Kidney epithelial cell (primary cell): ENCODE measurements around the gene CCDC68. TPM values are rescaled to one million over a fixed set of nuclear protein-coding genes. Genes with fewer than 3 reads are reported as not detected.

ENCODE experiments used
- DNase-seq: peaks from one replicate; pipeline ENCODE4 v3.0.0-alpha.2; 2010; ENCODE audit warnings: low read depth
- H3K27me3 ChIP-seq: 2 replicates; pipeline ENCODE4 v1.6.0; 2011; ENCODE audit warnings: low read length; ENCODE audit not compliant: control insufficient read depth, insufficient read depth
- H3K36me3 ChIP-seq: 2 replicates; pipeline ENCODE4 v1.5.1; 2011; ENCODE audit warnings: low read length; ENCODE audit not compliant: control insufficient read depth, insufficient read depth
- H3K4me3 ChIP-seq: 2 replicates; pipeline ENCODE4 v1.5.1; 2011; ENCODE audit warnings: low read depth, mild to moderate bottlenecking, control low read depth, low read length
- total RNA-seq: library from RNA; depleted of rRNA; stranded (reverse); fragments of >200 nt; gene quantifications from 2 replicates; pipeline ENCODE4 v1.2.3, GENCODE V29; 2015
- TF ChIP-seq, protein P1 (sequence below): IDR thresholded peaks from 2 replicates; pipeline ENCODE4 v1.5.1; 2011; ENCODE audit warnings: mild to moderate bottlenecking, moderate library complexity, low read length, control low read depth, inconsistent platforms; ENCODE audit not compliant: insufficient read depth, poor library complexity, severe bottlenecking

The CCDC68 gene
- total RNA-seq, 1 donor from 2014 or later: 3.7 TPM

DNA sequence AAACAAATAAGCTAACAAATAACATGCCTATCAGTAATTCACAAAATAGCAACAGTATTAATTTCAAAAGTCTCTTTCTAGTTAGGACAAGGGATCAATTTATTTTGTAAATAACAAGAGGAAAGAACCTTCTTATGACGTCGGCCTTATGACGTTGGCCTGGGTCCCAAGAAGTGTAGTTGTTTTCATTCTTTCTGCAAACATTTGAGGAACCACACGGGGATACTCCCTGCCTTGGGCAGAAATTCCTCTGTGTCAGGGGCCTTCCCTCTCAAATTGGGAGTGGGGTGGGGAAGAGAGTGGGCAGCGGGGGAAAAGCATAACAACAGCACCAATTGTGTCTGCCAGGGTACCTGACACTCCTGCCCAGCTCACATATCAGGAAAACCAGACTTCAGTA lies 1.3 kb downstream of the CCDC68 start:
- H3K4me3 ChIP-seq: no peak overlapping the region
- TF ChIP-seq, protein P1, sequence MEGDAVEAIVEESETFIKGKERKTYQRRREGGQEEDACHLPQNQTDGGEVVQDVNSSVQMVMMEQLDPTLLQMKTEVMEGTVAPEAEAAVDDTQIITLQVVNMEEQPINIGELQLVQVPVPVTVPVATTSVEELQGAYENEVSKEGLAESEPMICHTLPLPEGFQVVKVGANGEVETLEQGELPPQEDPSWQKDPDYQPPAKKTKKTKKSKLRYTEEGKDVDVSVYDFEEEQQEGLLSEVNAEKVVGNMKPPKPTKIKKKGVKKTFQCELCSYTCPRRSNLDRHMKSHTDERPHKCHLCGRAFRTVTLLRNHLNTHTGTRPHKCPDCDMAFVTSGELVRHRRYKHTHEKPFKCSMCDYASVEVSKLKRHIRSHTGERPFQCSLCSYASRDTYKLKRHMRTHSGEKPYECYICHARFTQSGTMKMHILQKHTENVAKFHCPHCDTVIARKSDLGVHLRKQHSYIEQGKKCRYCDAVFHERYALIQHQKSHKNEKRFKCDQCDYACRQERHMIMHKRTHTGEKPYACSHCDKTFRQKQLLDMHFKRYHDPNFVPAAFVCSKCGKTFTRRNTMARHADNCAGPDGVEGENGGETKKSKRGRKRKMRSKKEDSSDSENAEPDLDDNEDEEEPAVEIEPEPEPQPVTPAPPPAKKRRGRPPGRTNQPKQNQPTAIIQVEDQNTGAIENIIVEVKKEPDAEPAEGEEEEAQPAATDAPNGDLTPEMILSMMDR: no peak
- no peaks in the 10 kb centered on the region for H3K36me3 ChIP-seq
- no peak for DNase-seq
- H3K27me3 ChIP-seq: no peaks in the 10 kb centered on the region

DNA sequence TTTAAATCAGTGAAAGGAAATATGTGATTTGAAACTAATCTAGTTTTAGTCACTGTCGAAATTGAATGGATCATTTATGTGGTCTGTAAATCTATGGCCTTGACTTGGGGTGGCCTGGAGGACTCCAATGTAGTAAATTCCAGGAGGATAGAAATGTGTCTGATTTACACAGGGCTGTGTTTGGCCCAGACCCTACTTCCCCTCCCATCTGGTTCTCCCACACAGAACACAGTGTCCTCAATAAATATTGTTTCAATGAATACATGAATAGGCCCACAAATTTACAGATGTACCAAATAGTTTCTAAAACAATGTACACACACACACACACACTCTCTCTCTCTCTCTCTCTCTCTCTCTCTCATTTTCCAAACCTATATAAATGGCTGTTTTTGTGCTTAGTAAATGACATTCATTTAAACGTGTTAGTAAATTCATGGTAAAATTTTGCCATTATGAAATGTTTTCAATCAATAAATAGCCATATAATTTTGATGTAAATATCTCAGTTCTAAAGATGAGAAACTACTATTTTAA lies 1.9 kb downstream of the CCDC68 start:
- Histone ChIP-seq H3K27me3 (no peaks in the 10 kb centered on the region), H3K4me3 (no peak overlapping the region), H3K36me3 (no peaks in the 10 kb centered on the region)
- no peak for DNase-seq
- TF ChIP-seq, protein P1: no peak

DNA sequence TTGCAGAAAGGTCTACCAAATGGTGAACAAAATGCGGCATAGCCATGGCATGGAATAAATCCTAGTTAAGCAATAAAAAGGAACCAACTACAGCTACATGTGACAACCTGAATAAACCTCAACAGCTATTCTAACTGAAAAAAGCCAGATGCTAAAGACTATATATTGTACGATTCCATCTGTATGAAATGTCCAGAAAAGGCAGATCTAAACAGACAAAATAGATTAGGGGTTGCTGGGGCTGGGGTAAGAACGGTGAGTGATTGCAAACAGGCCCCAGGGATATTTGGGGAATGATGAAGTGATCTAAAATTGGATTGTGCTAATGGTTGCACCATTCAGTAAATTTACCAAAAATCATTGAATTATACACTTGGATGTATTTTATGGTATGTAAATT lies 2.8 kb downstream of the CCDC68 start:
- TF ChIP-seq, protein P1: no peak
- no peaks in the 10 kb centered on the region for H3K27me3 ChIP-seq
- no peak for DNase-seq
- no peak overlapping the region for H3K4me3 ChIP-seq
- no peaks in the 10 kb centered on the region for H3K36me3 ChIP-seq

DNA sequence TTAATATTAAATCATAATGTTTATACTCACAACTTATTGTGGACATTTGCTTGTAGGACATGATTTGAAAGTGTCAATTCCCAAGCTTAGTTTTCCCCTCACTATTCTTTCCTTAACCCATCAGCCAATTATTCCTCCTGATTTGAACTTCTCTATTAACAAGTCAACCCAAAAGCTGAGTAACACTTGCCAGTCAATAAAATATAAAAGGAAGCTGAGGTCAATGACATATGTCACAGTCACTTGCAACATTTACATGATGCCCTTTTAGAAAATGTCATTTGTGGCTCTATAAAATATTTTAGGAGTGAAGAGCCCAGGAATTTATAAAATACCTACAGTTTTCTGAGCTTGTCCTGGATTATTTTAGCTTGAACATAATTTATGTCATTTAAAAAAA lies 7.2 kb downstream of the CCDC68 start:
- no peak overlapping the region for H3K4me3 ChIP-seq
- TF ChIP-seq, protein P1: no peak
- H3K36me3 ChIP-seq: no peaks in the 10 kb centered on the region
- H3K27me3 ChIP-seq: no peaks in the 10 kb centered on the region
- no peak for DNase-seq

DNA sequence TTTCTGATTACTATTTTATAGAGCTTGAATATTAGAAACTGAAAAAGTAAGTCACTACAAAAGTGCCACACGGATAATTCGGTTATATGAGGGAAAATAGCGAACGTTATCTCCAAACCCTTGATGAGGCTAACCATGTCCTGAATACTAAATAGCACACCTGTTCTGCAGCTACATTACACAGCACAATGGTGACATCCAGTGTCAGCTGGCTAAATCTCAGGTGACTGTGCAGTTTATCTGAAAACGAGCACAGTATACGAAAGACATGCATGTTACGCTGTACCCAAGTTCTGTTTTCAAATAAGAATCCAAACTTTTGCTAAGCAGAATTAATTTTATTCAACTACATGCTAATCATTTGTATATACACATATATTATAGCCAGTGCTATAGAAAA lies 9.0 kb downstream of the CCDC68 start:
- Histone ChIP-seq H3K27me3 (no peaks in the 10 kb centered on the region), H3K36me3 (no peaks in the 10 kb centered on the region), H3K4me3 (no peak overlapping the region)
- no peak for DNase-seq
- TF ChIP-seq, protein P1: no peak

DNA sequence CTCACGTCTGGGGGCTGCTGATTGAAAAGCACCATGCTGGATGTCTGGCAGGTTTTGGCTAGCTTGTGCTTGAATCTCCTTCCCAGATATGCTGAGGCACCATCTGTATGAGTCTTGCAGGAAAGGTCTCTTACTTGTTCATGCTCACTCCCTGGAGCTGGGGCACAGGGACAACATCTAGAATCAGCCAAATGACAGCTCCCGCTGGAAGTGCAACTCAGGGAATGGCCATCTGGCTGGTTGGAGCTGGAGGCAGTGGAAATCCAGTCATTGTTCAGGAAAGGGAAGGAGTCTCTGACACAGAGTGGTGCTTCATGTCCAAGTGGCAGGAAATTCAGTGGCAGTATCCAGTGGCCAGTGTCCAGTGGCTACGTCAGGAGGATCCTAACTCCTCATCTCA lies 9.7 kb downstream of the CCDC68 start:
- TF ChIP-seq, protein P1: no peak
- Histone ChIP-seq H3K27me3 (no peaks in the 10 kb centered on the region), H3K36me3 (no peaks in the 10 kb centered on the region), H3K4me3 (no peak overlapping the region)
- DNase-seq: no peak
